HG03039 (cell line): ENCODE data around the gene HIVEP3.
"Not testable (repeated sequence)": the region's sequence is repeated elsewhere in the genome, so short reads cannot be mapped to it uniquely, and the experiment has no call there.

ENCODE experiments used
- ATAC-seq: cut with Tn5 transposase; IDR thresholded peaks from one replicate; pipeline ENCODE4 v1.9.1; 2021; ENCODE audit warnings: mild to moderate bottlenecking, moderate library complexity; ENCODE audit not compliant: unreplicated experiment

HIVEP3 gene

GRCh38 chr1:41574842-41575241 is 343.9 kb downstream of the HIVEP3 start:
- ATAC-seq, result no peak

GRCh38 chr1:41573785-41574713 is 344.7 kb downstream of the HIVEP3 start:
- no peak for ATAC-seq

- ATAC-seq, result no peak
Measured at GRCh38 chr1:41573194-41573593, 345.5 kb downstream of the HIVEP3 start.

- ATAC-seq, result no peak
Measured at GRCh38 chr1:41572224-41572623, 346.5 kb downstream of the HIVEP3 start.

- ATAC-seq, result no peak
Measured at GRCh38 chr1:41571041-41571440, 347.7 kb downstream of the HIVEP3 start.

GRCh38 chr1:41568204-41568603 is 350.5 kb downstream of the HIVEP3 start:
- ATAC-seq, result no peak

GRCh38 chr1:41566969-41567368 is 351.8 kb downstream of the HIVEP3 start:
- ATAC-seq, result no peak

- no peak for ATAC-seq
Measured at GRCh38 chr1:41566274-41566885, 352.3 kb downstream of the HIVEP3 start.

- no peak for ATAC-seq
Measured at GRCh38 chr1:41564741-41565475, 353.8 kb downstream of the HIVEP3 start.

- ATAC-seq, result no peak
Measured at GRCh38 chr1:41562328-41562727, 356.4 kb downstream of the HIVEP3 start.

- ATAC-seq, result no peak
Measured at GRCh38 chr1:41560931-41561330, 357.8 kb downstream of the HIVEP3 start.

GRCh38 chr1:41560496-41560895 is 358.2 kb downstream of the HIVEP3 start:
- no peak for ATAC-seq

GRCh38 chr1:41559331-41559730 is 359.4 kb downstream of the HIVEP3 start:
- ATAC-seq, result no peak

GRCh38 chr1:41558761-41559171 is 360.0 kb downstream of the HIVEP3 start:
- ATAC-seq, result no peak

- no peak for ATAC-seq
Measured at GRCh38 chr1:41557751-41558455, 360.8 kb downstream of the HIVEP3 start.

GRCh38 chr1:41554746-41555145 is 364.0 kb downstream of the HIVEP3 start:
- not testable (repeated sequence) for ATAC-seq

GRCh38 chr1:41547781-41548560 is 370.8 kb downstream of the HIVEP3 start:
- no peak for ATAC-seq

GRCh38 chr1:41547336-41547735 is 371.4 kb downstream of the HIVEP3 start:
- ATAC-seq, result no peak

GRCh38 chr1:41546833-41547135 is 371.9 kb downstream of the HIVEP3 start:
- ATAC-seq, result no peak
